Left renal pelvis (tissue), 4 donors: ENCODE results near the gene RAD9A. TPM values are rescaled to one million over a fixed set of nuclear protein-coding genes. Genes with fewer than 3 reads are reported as not detected.
"Not testable (repeated sequence)": the region's sequence is repeated elsewhere in the genome, so short reads cannot be mapped to it uniquely, and the experiment has no call there.

ENCODE experiments used
- DNase-seq, 4 donors: peaks; one replicate each; pipeline ENCODE4 v3.0.0-alpha.2; 2013; ENCODE audit warnings: low read depth in 4 of 4, low spot score in 3 of 4
- polyA plus RNA-seq, 4 donors: library from polyadenylated mRNA; unstranded; fragments of 120-200 nt; gene quantifications; one replicate each; pipeline ENCODE4 v1.2.1, GENCODE V29; 2013; ENCODE audit not compliant: insufficient read length in 4 of 4

RAD9A gene
- polyA plus RNA-seq, 4 donors, result 16.6 to 37.5 (median 19.1) TPM

GRCh38 chr11:67393990-67394389, 2.2 kb downstream of the RAD9A start:
- DNase-seq, result no peak

- DNase-seq, result no peak
Measured at GRCh38 chr11:67395555-67396258, 3.9 kb downstream of the RAD9A start.

GRCh38 chr11:67396259-67396581, 4.4 kb downstream of the RAD9A start:
- DNase-seq, result no peak

DNA sequence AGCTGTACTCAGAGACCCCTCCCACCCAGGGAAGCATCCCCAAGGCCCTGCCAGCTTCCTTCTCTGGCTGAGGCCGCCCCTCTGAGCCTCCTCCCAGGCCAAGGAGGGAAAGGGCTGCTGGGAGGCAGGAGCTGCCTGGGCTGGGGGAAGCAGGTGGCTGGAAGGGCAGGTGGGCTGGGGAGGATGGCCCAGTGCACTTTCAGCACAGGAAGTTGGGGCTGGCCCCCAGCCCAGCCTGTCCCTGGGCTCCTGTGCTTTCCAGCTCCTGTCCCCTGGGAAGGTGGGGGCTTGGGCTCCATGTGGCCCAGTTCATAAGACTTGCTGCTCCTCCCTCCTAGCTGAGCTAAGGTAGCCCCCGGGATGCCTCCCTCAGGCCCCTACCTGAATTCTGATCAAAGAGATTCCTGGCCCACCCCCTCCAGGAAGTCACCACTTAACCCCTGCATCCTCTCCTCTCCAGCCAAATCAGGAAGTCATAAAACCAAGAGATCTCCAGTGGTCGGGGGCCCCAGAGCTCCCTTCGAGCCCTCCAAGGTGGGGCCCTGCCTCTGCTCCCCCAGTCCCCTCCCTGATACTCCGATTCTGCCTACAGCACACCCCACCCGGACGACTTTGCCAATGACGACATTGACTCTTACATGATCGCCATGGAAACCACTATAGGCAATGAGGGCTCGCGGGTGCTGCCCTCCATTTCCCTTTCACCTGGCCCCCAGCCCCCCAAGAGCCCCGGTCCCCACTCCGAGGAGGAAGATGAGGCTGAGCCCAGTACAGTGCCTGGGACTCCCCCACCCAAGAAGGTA, 5.0 kb downstream of the RAD9A start:
- no peak for DNase-seq

DNA sequence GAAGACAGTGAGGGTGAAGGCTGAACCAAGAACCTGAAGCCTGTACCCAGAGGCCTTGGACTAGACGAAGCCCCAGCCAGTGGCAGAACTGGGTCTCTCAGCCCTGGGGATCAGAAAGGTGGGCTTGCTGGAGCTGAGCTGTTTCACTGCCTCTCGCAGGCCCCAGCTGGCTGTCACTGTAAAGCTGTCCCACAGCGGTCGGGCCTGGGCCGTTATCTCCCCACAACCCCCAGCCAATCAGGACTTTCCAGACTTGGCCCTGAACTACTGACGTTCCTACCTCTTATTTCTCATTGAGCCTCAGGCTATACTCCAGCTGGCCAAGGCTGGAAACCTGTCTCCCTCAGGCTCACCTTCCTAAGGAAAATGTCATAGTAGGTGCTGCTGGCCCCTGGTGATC, 5.8 kb downstream of the RAD9A start:
- no peak for DNase-seq

GRCh38 chr11:67397986-67398660, 6.3 kb downstream of the RAD9A start:
- DNase-seq, result no peak

DNA sequence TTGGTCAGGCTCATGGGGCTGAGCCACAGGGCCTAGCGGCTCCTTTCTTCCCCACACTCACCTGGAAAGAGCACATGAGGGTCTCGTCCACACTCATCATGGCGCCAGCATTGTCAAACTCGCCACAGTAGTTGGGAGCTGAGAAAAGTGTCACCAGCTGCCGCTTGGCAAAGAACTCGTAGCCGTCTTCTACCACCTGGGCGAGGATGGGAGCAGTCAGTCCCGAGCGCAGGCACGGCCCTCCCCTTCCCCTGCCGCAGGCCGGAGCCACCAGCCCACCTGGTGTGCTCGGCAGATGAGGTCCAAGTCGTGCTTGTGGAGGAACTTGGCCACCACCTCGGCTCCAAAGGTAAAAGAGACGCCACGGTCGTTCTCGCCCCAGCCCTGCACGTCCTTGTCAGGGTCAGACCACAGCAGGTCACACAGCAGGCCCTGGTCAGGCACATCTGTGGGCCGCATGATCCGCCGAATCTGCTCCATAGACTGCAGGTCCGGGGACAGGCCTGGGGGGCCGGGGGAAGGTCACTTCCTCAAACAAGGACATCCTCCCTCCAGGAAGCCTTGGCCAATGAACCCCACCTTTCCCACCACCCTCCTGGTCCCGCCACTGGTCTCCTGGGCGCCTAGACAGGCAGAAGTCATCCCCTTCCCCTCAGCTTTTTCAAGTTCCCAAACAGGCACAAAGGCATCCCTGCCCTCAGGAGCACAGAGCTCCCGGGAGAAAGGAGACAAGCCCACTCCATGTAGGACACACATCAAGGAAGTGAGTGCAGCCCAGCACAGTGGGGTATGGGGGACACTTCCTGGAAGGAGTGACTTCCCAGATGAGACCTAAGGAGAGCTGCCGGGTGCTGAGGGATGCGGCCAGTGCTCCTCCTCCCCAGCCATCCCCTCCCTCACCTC, 7.1 kb downstream of the RAD9A start:
- DNase-seq, result no peak

- no peak for DNase-seq
Measured at GRCh38 chr11:67400251-67400941, 8.6 kb downstream of the RAD9A start.

- no peak for DNase-seq
Measured at GRCh38 chr11:67400942-67401494, 9.2 kb downstream of the RAD9A start.

DNA sequence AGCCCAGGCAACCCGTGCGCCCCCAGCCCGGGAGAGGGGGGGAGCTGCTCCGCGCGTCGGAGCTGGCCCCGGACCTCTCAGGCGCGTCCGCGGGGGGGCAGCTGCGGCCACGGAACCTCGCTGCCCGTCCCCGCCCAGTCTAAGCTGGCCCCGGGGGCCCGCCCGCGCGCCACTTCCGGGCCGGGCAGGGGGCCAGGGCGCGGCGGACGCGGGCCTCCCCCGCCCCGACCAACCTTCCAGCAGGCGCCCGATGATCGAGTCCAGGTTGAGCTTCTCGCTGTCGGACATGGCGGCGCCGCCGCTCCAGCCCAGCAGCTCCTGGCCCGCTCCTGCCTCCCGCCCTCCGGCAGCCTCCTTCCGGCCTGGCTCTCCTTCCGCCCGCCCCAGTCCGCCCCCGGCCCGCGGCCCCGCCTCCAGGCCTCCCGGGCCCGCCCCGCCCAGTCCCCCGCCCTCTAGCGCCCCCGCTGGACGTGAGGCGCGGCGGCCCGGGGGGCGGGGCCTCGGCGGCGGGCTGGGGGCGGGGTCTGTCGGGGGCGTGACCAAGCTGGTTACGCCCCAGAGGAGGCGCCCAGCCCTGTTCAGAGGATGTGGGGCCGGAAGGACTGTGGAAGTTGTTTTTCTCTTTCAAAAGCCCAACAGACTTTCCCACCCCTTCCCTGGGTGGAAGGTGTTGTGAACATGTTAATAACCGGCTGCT, 9.9 kb downstream of the RAD9A start, which contains the start of gene PPP1CA:
TSS of gene PPP1CA (minus strand) at position 364 of the 697 bp plus-strand sequence. CDS start at position 288, 76 bp downstream.
- DNase-seq, result peak in 3 of 4 donors; percentile 64 to 83 (median 81)

DNA sequence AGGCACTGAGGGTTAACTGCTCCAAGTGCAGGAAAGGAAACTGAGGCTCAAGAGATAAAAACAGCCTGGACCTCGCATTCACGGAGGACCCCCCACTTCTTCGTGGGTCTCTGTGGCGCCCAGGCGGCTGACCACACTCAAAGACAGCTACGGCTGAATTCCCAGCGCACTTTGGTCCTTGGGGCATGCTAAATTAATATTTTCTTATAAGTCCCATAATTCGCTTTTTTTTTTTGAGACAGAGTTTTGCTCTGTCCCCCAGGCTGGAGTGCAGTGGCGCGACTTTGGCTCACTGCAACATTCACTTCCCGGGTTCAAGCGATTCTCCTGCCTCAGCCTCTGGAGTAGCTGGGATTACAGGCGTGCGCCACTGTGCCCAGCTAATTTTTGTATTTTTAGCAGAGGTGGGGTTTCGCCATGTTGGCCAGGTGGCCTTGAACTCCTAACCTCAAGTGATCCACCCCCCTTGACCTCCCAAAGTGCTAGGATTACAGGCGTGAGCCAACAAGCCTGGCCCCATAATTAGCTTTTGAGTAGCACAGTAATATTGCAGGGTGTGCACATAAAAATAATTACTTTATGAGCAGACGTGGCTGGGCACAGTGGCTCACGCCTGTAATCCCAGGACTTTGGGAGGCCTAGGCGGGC, 10.5 kb downstream of the RAD9A start:
- DNase-seq, result not testable (repeated sequence)

DNA sequence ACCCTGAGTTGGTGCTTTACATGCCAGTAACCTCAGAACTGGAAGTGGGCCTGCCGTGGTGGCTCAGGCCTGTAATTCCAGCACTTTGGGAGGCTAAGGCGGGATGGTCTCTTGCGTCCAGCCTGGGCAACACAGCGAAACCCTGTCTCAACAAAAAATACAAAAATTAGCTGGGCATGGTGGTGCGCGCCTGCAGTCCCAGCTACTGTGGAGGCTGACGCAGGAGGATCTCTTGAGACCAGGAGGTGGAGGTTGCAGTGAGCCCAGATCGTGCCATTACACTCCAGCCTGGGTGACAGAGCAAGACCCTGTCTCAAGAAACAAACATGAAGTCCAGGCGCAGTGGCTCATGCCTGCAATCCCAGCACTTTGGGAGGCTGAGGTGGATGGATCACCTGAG, 11.3 kb downstream of the RAD9A start:
- not testable (repeated sequence) for DNase-seq

DNA sequence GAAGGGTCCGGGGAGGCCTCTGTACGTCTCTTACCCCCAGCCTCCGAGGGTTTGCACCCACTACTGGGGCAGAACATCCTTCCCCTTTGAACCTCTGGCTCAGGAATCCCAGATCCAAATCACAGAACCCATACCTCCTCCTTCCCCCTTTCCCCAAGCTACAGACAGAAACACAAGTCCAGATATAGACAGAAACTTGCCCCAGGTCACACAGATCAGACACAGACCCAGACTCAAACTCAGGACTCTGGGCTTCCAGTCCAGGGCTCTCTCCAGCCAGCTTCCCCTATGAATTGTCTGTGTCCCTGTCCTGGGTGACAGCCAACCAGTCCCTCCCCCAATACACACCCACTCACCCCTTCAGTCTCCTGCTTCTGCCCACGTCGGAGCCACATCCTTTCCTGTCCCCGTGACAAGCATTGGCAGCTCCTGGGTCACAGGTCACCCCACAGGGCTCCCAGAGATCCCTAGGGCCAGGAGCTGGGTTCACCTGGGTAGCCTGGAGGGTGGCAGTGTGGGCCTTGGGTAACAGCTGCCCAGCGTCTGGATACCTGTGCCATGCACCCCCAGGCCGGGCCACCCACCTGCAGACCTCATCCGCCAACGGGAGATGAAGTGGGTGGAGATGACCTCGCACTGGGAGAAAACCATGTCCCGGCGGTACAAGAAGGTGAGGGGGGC, 12.9 kb downstream of the RAD9A start:
- no peak for DNase-seq

GRCh38 chr11:67405196-67405567, 13.4 kb downstream of the RAD9A start:
- DNase-seq, result no peak

- no peak for DNase-seq
Measured at GRCh38 chr11:67405688-67406339, 14.0 kb downstream of the RAD9A start.

GRCh38 chr11:67406420-67406968, 14.7 kb downstream of the RAD9A start:
- no peak for DNase-seq
